Stimulated activated CD4-positive, alpha-beta T cell treated with anti-CD3 and anti-CD28 coated beads, TNF-alpha, amount 100 ng/mL, for 4 hours (primary cell): ENCODE results near the gene RNLS.
"Not testable (repeated sequence)": the region's sequence is repeated elsewhere in the genome, so short reads cannot be mapped to it uniquely, and the experiment has no call there.

Source experiments
- DNase-seq, 3 experiments: peaks; one replicate each; pipeline ENCODE4 v3.0.0-alpha.2; 2020; ENCODE audit warnings: low read depth in 3 of 3

Gene RNLS

DNA sequence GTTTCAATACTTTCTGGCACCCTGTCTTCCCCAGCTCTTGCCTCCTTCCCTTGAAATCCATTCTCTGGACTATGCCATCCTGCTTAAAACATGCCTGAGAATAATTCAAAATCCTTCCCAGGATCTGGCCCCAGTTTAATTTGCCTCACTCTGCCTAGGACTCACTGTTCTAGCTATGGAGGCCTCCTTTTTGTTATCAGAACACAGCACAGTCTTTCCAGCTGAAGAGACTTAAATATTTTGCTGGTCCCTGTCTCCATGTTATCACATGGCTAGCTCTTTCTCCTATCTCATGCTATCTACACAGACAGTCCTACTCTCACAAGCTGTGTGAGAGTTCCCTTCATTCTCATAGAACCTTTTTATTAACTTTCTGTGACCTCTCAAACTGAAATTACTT, 194.8 kb downstream of the RNLS start:
- DNase-seq: no peak

DNA sequence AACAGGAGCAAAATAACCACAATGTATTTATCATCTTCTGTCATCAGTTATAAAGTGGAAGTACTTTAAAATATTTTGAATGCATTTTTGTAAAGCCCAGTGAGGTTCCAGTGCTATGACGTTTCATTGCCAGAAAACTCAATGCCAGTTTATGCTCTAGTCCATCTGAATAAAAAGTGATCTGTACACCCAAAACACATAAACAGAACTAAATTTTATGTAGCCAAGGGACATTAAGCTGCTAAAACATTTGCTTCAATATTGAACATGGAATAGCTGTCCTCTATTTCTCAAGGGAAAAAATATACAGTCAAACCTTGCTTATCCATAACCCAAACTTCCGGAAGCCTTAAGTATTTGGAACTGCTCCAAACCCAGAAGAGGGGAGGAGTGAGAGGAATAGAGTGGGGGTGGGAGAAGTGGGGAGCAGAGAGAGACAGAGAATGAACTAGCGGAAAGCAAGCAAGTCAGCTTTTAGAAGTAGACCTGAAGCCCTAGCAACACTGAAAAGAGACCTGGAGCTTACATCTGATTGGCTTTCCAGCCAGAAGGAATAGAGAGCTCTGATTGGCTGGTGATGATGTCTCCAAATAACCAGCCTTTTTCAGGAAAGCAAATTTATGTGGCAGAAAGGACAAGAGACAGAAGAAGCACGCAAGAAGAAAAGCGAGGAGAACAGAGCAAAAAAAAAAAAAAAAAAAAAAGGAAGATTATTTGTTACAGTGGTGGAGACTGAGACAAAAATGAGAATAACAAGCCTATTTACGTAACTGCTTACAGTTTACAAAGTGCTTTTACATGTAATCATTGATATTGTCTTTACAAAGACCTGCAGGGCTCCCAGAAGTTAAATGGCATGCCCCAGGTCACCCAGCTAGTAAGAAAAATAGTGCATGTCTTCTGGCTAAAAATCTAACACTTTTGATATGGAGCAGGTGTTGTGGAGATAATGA, 196.0 kb downstream of the RNLS start:
- no peak for DNase-seq

DNA sequence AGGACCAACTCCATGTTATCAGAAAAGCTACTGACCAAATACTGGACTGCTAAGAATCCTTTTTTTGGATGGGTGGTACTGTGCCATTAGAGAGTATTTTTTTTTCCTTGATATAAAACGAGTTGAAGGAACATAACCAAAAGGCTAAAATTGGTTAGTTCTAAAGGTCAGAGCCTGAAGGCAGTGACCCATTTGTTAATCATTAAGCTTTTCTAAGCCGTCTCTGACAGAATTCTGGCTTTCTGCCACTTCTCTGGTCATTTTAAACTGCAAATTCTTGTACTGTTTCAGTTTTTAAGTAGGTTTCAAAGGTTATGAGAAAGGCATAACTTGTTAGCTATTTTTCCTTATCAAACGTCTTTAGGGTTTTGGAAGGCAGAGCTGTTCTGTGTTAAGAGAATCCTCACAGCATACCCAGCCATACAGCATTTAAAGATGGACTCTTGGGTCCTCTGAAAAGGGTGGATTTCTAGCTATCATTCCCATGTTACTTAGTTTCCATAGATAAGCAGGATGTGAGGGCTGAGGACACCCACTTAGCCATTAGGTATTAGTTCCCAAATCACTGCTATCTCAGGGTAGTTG, 196.8 kb downstream of the RNLS start:
- no peak for DNase-seq

DNA sequence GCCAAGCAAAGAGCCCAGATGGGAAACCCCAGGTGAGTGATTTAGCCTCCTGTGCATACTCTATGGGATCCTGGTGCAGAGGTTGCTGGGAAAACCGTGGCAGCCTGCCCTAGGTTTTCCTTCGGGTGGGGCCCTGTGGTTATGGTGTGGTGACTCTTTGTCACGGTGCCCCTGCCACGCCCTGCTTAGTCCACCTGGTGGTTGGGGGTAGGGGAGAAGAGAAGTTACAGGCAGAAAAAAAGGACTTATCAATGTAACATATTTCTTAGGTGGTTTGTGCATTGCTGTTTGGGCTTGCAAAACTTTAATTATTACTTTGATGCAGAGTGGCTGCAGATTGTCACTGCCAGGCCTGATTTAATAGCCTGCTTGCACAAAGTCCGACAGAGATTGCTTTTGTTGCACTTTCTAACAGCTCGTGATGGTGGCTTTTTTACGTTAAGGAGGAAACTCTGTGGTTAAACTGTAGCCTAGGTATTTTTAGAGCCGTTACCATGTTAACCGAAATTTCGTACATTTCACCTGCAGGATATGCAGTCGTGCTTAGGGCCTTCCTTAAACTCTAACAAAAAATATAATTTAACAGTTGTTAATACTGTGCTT, 197.4 kb downstream of the RNLS start:
- peak in 1 of 3 experiments; percentile 12 for DNase-seq

DNA sequence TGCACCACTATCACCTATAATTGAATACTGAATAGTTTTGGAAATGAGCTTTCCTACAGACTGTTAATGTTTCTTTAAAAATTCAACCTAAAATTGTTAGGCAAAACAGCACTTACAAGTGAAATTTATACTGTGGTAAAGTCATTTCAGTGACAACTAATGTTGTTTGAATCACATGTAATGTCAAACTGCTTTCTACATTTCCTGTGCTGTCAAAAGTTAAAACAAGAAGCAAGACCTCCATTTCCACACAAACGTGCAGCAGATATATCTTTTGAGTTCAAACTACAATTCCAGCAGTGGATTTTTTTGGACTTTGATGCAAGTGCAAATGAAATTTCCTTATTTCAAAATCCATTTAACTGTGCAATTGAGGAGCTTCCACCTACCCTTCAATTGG, 199.8 kb downstream of the RNLS start:
- no peak for DNase-seq

DNA sequence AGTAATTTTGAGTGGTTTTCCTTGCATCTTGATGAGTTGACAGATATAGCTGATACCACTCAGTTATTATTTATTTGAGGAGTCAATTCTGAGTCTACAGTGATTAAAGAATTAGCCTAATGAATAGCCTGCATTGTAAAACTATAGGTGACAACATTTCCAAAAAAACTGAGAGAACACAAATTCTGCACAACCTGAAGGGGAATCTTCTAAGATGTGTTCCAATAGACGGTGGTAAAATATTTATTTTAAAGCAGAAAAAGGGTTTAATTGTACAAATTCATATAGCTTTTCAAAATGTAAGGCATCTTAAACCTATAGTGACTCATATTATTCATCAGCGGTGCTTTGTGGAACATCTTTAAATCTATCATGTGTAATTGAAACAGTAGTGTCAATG, 200.4 kb downstream of the RNLS start:
- no peak for DNase-seq

DNA sequence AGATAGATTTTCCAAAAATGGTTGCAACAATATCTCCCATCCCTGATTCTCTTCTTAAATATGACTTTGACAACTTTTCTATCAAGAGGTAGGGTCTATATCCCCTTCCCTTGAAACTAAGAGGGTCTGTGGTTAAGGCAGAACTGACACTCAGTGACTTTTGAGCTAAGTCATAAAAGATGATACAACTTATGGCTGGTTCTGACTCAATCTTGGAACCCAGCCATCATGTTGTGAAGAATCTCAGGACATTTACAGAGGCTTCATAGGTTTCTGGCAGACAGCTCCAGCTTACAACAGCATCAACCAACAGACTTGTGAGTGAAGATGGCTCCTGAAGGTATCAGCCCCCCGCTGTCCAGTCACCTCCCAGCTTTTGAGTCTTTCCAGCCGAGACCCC, 203.5 kb downstream of the RNLS start:
- DNase-seq: no peak

DNA sequence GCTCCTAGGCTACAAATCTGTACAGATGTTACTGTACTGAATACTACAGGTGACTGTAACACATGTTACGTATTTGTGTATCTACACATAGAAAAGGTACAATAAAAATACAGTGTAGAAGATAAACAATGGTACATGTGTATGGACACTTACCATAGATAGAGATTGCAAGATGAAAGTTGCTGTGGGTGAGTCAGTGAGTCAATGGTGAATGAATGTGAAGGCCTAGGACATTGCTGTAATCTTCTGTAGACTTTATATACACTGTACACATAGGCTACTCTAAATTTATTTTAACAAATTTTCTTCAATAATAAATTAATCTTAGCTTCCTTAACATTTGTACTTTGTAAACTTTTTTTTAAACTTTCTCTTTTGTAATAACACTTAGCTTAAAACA, 205.6 kb downstream of the RNLS start:
- DNase-seq: no peak

DNA sequence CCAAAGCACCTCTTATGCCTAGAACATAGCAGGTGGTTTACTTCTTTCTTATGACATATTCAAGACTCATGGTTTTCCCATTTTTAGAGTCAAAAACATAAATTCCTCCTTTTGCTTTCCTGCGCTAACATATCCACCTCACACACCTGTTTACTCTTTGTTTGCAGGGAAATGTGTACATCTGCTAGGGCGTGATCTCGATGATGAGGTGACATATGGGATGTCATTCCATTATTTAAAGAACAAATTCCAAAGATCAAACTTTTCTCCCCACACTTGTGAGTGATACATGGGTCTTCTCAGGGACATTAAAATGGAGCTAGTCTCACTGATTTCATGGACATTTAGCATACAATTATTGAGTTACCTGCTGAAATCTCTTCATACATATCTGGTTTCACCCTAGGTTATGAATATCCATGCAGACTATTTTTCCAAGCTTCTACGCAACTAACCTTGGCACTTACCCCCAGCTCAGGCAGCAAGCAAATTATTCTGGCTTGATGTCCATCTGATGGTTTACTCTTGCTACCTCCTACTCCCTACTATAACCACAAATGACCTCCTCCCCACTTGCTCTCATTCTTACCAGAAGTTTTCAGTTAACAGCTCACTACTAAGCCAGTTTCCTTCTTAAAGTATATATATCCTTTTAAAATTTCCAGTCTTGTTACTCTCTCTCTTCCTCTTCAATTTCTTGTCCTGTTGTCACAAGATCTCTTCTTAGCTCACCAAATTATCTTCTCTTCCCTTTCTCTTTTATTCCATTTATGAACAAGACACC, 208.5 kb downstream of the RNLS start:
- no peak for DNase-seq

DNA sequence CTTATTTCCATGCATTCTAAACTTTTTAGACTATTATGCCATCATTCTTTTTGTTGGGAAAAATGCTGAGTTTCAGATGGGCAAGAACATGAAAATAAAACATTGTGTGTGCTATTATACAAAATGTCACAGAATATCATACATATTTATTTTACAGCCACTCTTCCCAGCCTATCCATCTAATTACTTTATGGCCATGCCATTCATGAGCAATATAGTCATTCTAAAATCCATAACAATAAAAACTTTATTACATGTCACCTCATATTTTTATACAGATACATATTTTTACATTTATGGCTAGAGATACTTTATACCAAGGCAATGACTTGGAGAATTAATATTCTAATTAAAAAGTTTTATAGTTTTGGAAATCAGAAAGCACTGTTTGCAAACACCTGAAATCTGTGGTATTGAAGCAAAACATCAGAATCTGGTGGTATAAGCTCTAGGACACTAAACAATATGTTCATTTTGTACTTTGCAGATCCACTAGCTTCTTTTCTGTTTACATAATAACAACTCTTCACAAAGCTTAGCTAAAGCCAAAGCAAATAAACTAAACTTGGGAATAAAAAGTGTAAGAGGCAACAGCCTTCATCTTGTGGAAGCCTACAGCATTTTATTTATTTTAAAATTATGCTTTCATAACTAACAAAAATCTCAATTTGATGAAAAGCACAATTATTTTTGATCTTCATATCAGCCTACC, 210.1 kb downstream of the RNLS start:
- no peak for DNase-seq

DNA sequence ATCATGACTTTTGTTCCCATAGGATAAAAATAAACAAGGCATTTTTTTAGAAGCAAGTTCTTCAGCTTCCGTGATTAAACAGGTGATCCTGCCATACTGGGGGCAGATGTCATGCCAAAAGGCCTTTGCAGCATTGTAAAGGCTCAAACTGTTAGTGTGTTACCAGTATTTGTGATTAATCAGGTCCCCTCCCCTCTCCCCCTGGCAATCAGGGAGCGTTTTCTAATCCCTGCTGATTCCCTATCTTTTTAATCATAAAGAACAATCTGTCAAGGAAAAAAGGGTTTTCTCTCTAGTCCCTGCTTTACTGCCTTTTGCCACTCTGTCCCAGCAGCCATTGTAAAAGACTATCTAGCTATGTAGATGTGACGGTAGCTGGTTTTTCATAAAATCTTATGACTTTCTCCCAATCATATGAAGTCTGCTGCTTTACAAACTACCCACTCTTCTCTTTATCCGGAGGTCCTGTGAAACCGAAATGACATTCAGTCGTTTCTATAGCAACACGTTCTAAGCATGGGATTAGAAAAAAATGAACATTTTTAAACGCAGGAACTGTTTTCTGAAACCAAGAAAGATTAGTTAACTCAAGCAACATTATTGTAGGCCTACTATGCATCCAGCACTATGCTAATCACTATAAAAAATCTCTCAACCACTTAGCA, 210.9 kb downstream of the RNLS start:
- DNase-seq: no peak

DNA sequence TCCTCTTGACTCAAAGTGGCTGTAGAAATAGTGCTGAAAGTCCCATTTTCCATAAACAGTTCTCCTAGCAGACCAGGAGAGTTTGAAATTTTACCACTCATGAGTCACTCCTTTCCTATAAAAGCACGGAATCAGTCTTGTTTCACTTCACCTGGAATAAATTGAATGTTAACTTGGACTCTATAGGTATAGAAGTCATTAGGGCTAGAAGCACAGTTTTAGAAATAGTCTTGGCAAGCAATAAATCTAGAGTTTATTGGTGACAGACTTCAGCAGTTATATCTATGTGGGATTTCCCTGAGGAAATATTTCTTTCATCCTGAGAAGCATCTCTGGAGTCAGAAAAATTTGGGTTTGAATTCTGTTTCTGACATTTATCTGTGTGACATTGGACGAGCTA, 212.4 kb downstream of the RNLS start:
- no peak for DNase-seq

DNA sequence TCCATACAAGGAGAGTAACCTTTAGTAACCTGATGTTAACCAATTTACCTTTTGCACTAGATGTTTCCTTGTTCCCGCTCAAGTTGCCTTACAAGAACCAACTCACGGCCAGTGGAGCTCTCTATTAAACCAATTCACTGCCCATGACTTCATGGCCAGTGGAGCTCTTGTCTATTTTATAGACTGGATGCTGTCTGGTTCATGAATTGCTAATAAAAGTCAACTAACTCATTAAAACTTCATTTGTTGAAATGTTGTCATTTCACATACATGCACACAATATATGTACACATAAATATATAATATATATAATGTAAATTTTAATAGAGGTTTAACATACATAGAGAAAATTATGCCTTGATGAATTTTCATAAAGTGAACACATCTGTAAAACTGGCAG, 216.3 kb downstream of the RNLS start:
- no peak for DNase-seq

DNA sequence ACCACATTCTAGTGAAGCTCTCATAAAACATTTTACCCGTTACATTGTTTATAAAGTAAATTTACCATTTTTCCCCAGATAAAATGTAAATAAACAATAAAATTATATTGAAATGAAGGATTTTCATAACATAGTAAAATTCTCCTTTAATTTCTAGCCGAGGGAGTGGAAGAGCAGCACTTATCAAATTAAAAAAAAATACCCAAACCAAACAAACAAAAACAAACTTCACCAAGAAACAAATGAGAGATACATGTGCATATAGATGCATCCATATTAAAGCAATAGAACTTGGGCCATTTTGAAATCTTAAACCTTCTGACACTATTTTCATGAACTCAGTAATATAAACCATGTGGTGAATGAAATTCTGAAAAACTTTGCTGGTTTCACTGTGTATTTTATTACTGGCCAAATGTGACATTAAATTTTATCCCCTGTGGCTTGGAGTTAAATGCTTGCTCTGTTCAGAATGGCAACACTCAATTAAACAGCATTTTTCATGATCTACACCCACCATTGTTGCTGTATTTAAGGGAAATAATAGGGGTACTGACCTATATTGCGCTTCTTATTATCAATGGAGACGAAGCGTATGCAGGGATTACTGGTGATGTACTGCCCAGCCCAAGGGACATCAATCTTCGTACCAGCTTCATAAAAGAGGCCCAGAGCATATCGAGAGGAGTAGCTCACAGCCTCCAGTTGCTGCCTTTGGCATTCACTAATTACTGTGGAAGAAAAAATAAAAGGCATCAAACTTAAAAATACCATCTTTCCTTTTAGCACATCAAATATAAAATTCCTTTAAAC, 220.9 kb downstream of the RNLS start:
- no peak for DNase-seq

DNA sequence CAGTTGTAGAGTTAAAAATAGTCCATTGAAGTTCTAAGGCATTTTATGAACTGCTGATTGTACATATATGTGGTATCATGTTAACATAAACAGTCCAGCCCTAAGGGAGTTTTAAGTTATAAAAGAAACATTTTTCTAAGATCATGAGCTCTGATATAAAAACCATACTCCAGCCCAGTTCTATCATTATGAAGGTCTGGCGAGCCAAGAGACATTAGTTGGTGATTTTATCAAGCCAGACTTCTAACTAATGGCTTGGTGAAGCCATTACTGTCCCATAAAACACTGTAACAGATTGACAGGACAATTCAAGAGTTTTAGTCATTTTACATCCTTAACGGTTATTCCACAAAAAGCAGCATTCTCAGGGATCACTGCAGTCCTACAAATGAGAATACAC, 221.6 kb downstream of the RNLS start:
- no peak for DNase-seq

DNA sequence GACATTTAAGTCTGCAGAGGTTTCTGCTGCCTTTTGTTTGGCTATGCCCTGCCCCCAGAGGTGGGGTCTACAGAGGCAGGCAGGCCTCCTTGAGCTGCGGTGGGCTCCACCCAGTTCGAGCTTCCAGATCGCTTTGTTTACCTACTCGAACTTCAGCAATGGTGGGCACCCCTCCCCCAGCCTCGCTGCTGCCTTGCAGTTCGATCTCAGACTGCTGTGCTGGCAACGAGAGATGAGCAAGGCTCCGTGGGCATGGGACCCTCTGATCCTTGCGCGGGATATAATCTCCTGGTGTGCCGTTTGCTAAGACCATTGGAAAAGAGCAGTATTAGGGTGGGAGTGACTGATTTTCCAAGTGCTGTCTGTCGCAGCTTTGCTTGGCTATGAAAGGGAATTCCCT, 227.4 kb downstream of the RNLS start:
- DNase-seq: not testable (repeated sequence)

DNA sequence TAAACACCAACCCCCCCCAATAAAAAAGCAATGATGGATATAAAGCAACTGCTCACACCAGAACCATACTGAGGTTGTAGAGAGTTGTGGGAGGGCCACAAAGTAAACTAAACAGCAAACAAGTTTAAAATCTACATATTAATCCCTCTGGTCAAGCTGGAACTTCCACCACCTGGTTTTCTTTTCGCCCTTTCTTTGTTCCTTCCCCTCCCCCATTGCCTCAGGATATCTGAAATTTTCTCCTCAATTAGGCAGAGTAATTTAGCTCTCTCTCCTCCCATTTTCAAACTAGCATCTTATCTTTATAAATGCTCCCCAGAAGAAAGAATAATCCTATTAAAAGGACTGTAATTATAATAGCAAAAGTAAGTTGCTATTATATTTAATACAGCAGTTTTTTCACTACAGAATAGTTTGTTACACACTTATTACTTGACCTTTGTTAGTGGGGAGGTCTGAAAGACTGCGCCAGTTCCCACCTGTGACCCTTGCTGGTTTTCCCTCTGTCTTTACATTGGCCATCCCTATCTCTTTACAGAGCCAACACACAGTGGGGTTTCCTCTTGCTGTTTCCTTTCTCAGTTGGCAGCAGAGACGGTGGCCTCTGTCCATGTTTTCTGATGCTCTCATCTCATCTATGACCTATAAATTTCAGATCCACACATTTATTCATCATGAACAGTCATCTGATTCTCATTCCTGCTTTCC, 235.4 kb downstream of the RNLS start:
- no peak for DNase-seq

DNA sequence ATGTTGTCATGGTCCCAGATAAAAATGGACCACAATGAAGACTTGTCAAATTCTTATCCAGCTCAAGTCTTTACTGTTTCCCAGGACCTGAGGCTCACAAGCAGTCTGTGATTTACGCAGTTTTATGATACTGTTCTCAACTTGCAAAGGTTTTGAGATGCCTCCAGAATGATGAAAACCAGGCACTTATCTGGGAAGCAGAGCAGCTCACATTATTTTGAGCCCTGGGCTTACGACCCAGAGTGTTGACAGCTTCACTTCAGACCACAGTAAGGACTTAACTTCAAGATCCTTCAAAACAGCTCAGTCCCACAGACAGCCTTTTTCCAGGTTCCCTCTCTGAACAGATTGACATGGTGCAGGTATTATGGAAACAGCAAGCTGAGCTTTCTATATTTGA, 236.1 kb downstream of the RNLS start:
- no peak for DNase-seq

DNA sequence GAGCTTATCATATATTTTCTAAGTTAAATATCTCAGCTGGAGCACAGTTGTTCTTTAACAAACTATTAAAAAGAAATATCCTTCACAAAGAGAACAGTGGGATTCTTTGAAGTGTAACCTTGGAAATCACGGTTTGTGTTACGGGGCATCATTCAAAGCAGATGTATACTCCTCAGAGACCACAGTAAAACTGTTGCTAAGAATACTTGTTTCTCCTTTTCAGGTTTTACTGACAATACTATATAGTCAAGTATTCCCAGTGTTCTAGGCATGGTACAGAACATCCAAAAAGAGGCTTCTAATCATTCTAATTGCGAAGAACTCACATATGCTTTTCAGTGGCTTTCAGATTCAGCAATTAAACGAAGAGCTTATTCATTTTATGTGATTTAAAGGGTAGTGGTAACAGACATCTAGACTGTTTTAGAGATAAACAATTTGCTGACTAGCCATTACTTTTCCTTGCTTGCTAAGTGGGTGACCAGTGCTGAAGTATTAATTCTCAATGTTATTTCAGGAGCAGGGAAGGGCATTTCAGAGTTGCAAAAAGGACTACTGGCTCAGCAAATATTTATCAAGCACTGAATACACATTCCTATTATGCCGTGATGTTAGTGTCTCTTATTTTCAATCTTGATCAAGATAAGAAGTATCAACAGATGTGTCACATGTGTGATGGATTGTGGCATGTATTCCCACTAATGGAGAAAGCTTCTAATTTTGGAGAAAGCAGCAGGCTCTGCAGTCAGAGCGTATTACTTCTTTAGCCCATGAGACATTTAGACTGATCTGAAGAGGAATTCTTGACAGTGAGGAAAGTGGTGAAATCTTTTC, 236.8 kb downstream of the RNLS start:
- no peak for DNase-seq
